Medulla oblongata (tissue), 1 donor: ENCODE measurements around the gene BRD7.

Experiments used
- DNase-seq: peaks from one replicate; pipeline ENCODE4 v3.0.0-alpha.2; 2015; ENCODE audit errors: extremely low spot score

BRD7 gene

GRCh38 chr16:50288920-50289319 is 79.9 kb downstream of the BRD7 start:
- DNase-seq: no peak

GRCh38 chr16:50288026-50288425 is 80.8 kb downstream of the BRD7 start:
- DNase-seq: no peak

- no peak for DNase-seq
These were observed 82.1 kb downstream of the BRD7 start for GRCh38 chr16:50286681-50287080.

GRCh38 chr16:50285406-50286003 is 83.3 kb downstream of the BRD7 start:
- no peak for DNase-seq

- DNase-seq: no peak
These were observed 84.5 kb downstream of the BRD7 start for GRCh38 chr16:50284131-50284911.

- no peak for DNase-seq
These were observed 85.7 kb downstream of the BRD7 start for GRCh38 chr16:50282955-50283631.

- peak; percentile 89 for DNase-seq
These were observed 86.7 kb downstream of the BRD7 start for GRCh38 chr16:50282010-50282538.

- no peak for DNase-seq
These were observed 87.3 kb downstream of the BRD7 start for GRCh38 chr16:50281391-50282009.

GRCh38 chr16:50280932-50281331 is 87.9 kb downstream of the BRD7 start:
- DNase-seq: no peak

- no peak for DNase-seq
These were observed 89.3 kb downstream of the BRD7 start for GRCh38 chr16:50279504-50279865.

GRCh38 chr16:50278251-50278650 is 90.5 kb downstream of the BRD7 start:
- DNase-seq: no peak

GRCh38 chr16:50276801-50277555 is 91.8 kb downstream of the BRD7 start:
- no peak for DNase-seq

- DNase-seq: no peak
These were observed 92.5 kb downstream of the BRD7 start for GRCh38 chr16:50276326-50276640.

- no peak for DNase-seq
These were observed 93.1 kb downstream of the BRD7 start for GRCh38 chr16:50275428-50276325.

- no peak for DNase-seq
These were observed 93.7 kb downstream of the BRD7 start for GRCh38 chr16:50275098-50275415.

- no peak for DNase-seq
These were observed 94.3 kb downstream of the BRD7 start for GRCh38 chr16:50274326-50275097.

- peak; percentile 61 for DNase-seq
These were observed 94.9 kb downstream of the BRD7 start for GRCh38 chr16:50273888-50274325.

- no peak for DNase-seq
These were observed 95.5 kb downstream of the BRD7 start for GRCh38 chr16:50273382-50273690.

GRCh38 chr16:50272687-50273381 is 96.0 kb downstream of the BRD7 start:
- DNase-seq: no peak
